DLD1 (cell line): Measurements from ENCODE around the gene PCOLCE2.

Experiments used
- in situ Hi-C: cut with HindIII; loops from 2 replicates; pipeline ENCODE4 v1.10.0; 2017; ENCODE audit warnings: low sequenced_read_pairs

Gene PCOLCE2

GRCh38 chr3:142817356-142817755 is 71.5 kb downstream of the PCOLCE2 start:
- in situ Hi-C loops, result no loop called here

- in situ Hi-C loops, result no loop called here
Observed at GRCh38 chr3:142815803-142816202, 73.1 kb downstream of the PCOLCE2 start.

- in situ Hi-C loops, result no loop called here
Observed at GRCh38 chr3:142809259-142809658, 79.6 kb downstream of the PCOLCE2 start.

- in situ Hi-C loops, result no loop called here
Observed at GRCh38 chr3:142808103-142808917, 80.6 kb downstream of the PCOLCE2 start.

GRCh38 chr3:142802891-142803290 is 86.0 kb downstream of the PCOLCE2 start:
- in situ Hi-C loops, result no loop called here

- in situ Hi-C loops, result no loop called here
Observed at GRCh38 chr3:142801746-142802145, 87.1 kb downstream of the PCOLCE2 start.

- in situ Hi-C loops, result no loop called here
Observed at GRCh38 chr3:142796823-142797222, 92.1 kb downstream of the PCOLCE2 start.

GRCh38 chr3:142795332-142795731 is 93.6 kb downstream of the PCOLCE2 start:
- in situ Hi-C loops, result no loop called here

GRCh38 chr3:142794508-142794907 is 94.4 kb downstream of the PCOLCE2 start:
- in situ Hi-C loops, result no loop called here

GRCh38 chr3:142787719-142788118 is 101.2 kb downstream of the PCOLCE2 start:
- in situ Hi-C loops, result no loop called here

- in situ Hi-C loops, result no loop called here
Observed at GRCh38 chr3:142785996-142786395, 102.9 kb downstream of the PCOLCE2 start.

GRCh38 chr3:142784228-142784627 is 104.7 kb downstream of the PCOLCE2 start:
- in situ Hi-C loops, result no loop called here

- in situ Hi-C loops, result no loop called here
Observed at GRCh38 chr3:142782616-142783015, 106.3 kb downstream of the PCOLCE2 start.

- in situ Hi-C loops, result no loop called here
Observed at GRCh38 chr3:142779591-142779990, 109.3 kb downstream of the PCOLCE2 start.

GRCh38 chr3:142778541-142778940 is 110.3 kb downstream of the PCOLCE2 start:
- in situ Hi-C loops, result no loop called here

- in situ Hi-C loops, result no loop called here
Observed at GRCh38 chr3:142777927-142778326, 111.0 kb downstream of the PCOLCE2 start.

GRCh38 chr3:142768338-142768737 is 120.5 kb downstream of the PCOLCE2 start:
- in situ Hi-C loops, result no loop called here
